ENCODE results near the gene THEM4.

DNA sequence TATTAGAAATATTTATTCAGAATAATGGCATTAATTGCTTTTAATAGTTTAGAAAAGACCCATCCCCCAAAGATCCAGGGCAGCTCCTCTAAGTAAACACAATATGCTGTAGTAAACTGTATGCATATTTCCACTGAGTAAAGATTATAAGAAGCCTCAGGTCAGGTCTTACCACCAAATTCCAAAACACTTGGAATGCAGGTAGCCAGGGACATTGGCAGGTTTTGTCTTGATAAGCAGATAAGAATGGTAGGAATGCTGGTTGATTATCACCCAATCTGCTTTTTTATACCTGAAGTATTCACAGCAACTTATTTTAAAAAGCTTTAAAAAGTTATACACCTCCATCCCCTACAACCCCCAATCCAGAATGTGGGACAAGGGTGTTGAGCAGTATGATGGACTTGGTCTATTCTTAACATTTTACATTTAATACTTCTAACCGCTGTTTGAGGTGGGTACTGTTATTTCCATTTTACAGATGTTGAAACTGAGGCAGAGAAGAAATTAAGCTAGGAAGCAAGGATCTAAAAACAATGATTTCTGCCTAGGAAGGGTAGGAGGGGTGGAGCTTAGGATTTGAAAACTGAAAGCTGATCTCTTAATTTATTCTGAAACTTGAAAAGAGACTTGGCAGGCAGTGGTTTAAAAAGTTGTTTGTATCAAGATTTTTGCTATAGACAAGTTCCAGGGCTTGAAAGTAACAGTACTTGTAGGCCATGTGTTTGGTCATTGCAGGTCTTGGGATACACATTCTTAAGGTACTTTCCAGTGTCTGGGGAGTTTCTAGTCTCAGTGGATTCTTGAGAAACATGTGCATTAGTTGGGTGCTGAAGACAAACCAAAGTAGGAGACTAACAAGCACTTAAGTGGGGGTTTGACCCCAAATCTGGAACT lies 15.6 kb upstream of the THEM4 start:
- TF ChIP-seq, protein P1, sequence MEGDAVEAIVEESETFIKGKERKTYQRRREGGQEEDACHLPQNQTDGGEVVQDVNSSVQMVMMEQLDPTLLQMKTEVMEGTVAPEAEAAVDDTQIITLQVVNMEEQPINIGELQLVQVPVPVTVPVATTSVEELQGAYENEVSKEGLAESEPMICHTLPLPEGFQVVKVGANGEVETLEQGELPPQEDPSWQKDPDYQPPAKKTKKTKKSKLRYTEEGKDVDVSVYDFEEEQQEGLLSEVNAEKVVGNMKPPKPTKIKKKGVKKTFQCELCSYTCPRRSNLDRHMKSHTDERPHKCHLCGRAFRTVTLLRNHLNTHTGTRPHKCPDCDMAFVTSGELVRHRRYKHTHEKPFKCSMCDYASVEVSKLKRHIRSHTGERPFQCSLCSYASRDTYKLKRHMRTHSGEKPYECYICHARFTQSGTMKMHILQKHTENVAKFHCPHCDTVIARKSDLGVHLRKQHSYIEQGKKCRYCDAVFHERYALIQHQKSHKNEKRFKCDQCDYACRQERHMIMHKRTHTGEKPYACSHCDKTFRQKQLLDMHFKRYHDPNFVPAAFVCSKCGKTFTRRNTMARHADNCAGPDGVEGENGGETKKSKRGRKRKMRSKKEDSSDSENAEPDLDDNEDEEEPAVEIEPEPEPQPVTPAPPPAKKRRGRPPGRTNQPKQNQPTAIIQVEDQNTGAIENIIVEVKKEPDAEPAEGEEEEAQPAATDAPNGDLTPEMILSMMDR (conservative IDR thresholded peaks at IDR 0.05; ENCODE audit: low read depth, low read length): no peak
- TF ChIP-seq EZH2 (IDR thresholded peaks at IDR 0.05; ENCODE audit: borderline replicate concordance, low read depth, low read length, poor library complexity, severe bottlenecking): no peak

Data from A673 (cell line).